AG09319 (cell line): ENCODE measurements around the gene GPR132.
"Not testable (repeated sequence)": the region's sequence is repeated elsewhere in the genome, so short reads cannot be mapped to it uniquely, and the experiment has no call there.

ENCODE experiments used
- DNase-seq: peaks from one replicate; pipeline ENCODE4 v3.0.0-alpha.2; 2010; ENCODE audit warnings: low read depth; ENCODE audit errors: extremely low read depth
- CTCF ChIP-seq: IDR thresholded peaks from 2 replicates; pipeline ENCODE4 v1.5.1; 2011; ENCODE audit warnings: low read depth, mild to moderate bottlenecking, inconsistent platforms, low read length, moderate library complexity

Gene GPR132

GRCh38 chr14:105065280-105066228 lies at the start of gene GPR132:
Gene GPR132 (minus strand): TSS chr14:105065430. CDS start chr14:105055420, 10,010 bp downstream.
- no peak for DNase-seq
- no peak for TF ChIP-seq CTCF

- not testable (repeated sequence) for DNase-seq
Observed at GRCh38 chr14:105109243-105109642, 44.0 kb upstream of the GPR132 start.

- TF ChIP-seq CTCF, result no peak
Observed at GRCh38 chr14:105108516-105108864, 43.3 kb upstream of the GPR132 start.

GRCh38 chr14:105107781-105108515 lies 42.7 kb upstream of the GPR132 start:
- no peak for DNase-seq

More at GRCh38 chr14:105108516-105108864, 43.3 kb upstream of the GPR132 start:
- no peak for DNase-seq

GRCh38 chr14:105107351-105107750 lies 42.1 kb upstream of the GPR132 start:
- no peak for TF ChIP-seq CTCF
- DNase-seq, result no peak

More at GRCh38 chr14:105107781-105108515, 42.7 kb upstream of the GPR132 start:
- no peak for TF ChIP-seq CTCF

- no peak for DNase-seq
- no peak for TF ChIP-seq CTCF
Observed at GRCh38 chr14:105105158-105105557, 39.9 kb upstream of the GPR132 start.

GRCh38 chr14:105102893-105103292 lies 37.7 kb upstream of the GPR132 start:
- no peak for TF ChIP-seq CTCF

More at GRCh38 chr14:105102893-105103292, 37.7 kb upstream of the GPR132 start:
- DNase-seq, result no peak
